Measurements from ENCODE around the gene SESN1.

SESN1 gene

GRCh38 chr6:109059153-109059552 lies 35.5 kb downstream of the SESN1 start:
- Histone ChIP-seq H4K20me1 (ENCODE audit: insufficient read depth, low read length) (peaks cover 3% of the 10 kb centered on the region; the same call in 1 of the 2 replicates), H3K9ac (ENCODE audit: low read length) (no peak overlapping the region), H3K4me2 (ENCODE audit: low read depth, low read length) (no peak overlapping the region), H3K27ac (ENCODE audit: low read length) (no peak overlapping the region), H3K9me2 (replicated peaks; ENCODE audit: insufficient read depth, low read length) (no peaks in the 10 kb centered on the region), H3F3A (ENCODE audit: insufficient read depth, low read length) (no peaks in the 10 kb centered on the region), H3K27me3 (replicated peaks; ENCODE audit: insufficient read depth, low read length) (no peaks in the 10 kb centered on the region), H3K36me3 (replicated peaks; ENCODE audit: insufficient read depth, low read length) (no peaks in the 10 kb centered on the region), H3K4me1 (ENCODE audit: low read length) (peaks cover 21% of the 10 kb centered on the region), H3K79me2 (ENCODE audit: low read length) (peaks cover 88% of the 10 kb centered on the region), H3K4me3 (ENCODE audit: low read length) (no peak overlapping the region), H2AFZ (ENCODE audit: low read length) (no peak overlapping the region), H3K9me3 (replicated peaks; ENCODE audit: insufficient read depth, low read length) (no peaks in the 10 kb centered on the region)
- no peak for DNase-seq
- no peak for TF ChIP-seq EZH2phosphoT487 (IDR thresholded peaks at IDR 0.05; ENCODE audit: low read length)

GRCh38 chr6:109058620-109059019 lies 36.0 kb downstream of the SESN1 start:
- no peak overlapping the region for H3K27ac ChIP-seq (ENCODE audit: low read length)
- peaks cover 22% of the 10 kb centered on the region for H3K4me1 ChIP-seq (ENCODE audit: low read length)
- H3K4me2 ChIP-seq (ENCODE audit: low read depth, low read length) = no peak overlapping the region
- H3K79me2 ChIP-seq (ENCODE audit: low read length) = peaks cover 88% of the 10 kb centered on the region
- H3K9ac ChIP-seq (ENCODE audit: low read length) = no peak overlapping the region
- H4K20me1 ChIP-seq (ENCODE audit: insufficient read depth, low read length) = peaks cover 3% of the 10 kb centered on the region; the same call in 1 of the 2 replicates
- no peaks in the 10 kb centered on the region for H3K27me3 ChIP-seq (replicated peaks; ENCODE audit: insufficient read depth, low read length)
- H3F3A ChIP-seq (ENCODE audit: insufficient read depth, low read length) = no peaks in the 10 kb centered on the region
- no peaks in the 10 kb centered on the region for H3K9me3 ChIP-seq (replicated peaks; ENCODE audit: insufficient read depth, low read length)
- TF ChIP-seq EZH2 (optimal IDR thresholded peaks at IDR 0.05; ENCODE audit: low read depth, low read length) (no peak), CTCF (IDR thresholded peaks at IDR 0.05; ENCODE audit: low read length) (no peak), EZH2phosphoT487 (IDR thresholded peaks at IDR 0.05; ENCODE audit: low read length) (no peak)
- H3K4me3 ChIP-seq (ENCODE audit: low read length) = no peak overlapping the region
- H3K36me3 ChIP-seq (replicated peaks; ENCODE audit: insufficient read depth, low read length) = no peaks in the 10 kb centered on the region
- no peaks in the 10 kb centered on the region for H3K9me2 ChIP-seq (replicated peaks; ENCODE audit: insufficient read depth, low read length)
- H2AFZ ChIP-seq (ENCODE audit: low read length) = no peak overlapping the region
- no peak for DNase-seq

- Histone ChIP-seq H3K9ac (ENCODE audit: low read length) (no peak overlapping the region), H2AFZ (ENCODE audit: low read length) (no peak overlapping the region), H3K9me2 (replicated peaks; ENCODE audit: insufficient read depth, low read length) (no peaks in the 10 kb centered on the region), H3K4me2 (ENCODE audit: low read depth, low read length) (no peak overlapping the region), H3K79me2 (ENCODE audit: low read length) (peaks cover 88% of the 10 kb centered on the region), H3K27me3 (replicated peaks; ENCODE audit: insufficient read depth, low read length) (no peaks in the 10 kb centered on the region), H3K4me1 (ENCODE audit: low read length) (peaks cover 30% of the 10 kb centered on the region), H3K4me3 (ENCODE audit: low read length) (no peak overlapping the region), H3K27ac (ENCODE audit: low read length) (no peak overlapping the region), H3F3A (ENCODE audit: insufficient read depth, low read length) (no peaks in the 10 kb centered on the region; the same call in 1 of the 2 replicates), H3K9me3 (replicated peaks; ENCODE audit: insufficient read depth, low read length) (no peaks in the 10 kb centered on the region), H4K20me1 (ENCODE audit: insufficient read depth, low read length) (no peaks in the 10 kb centered on the region), H3K36me3 (replicated peaks; ENCODE audit: insufficient read depth, low read length) (no peaks in the 10 kb centered on the region)
- TF ChIP-seq EZH2phosphoT487 (IDR thresholded peaks at IDR 0.05; ENCODE audit: low read length) = no peak
- no peak for TF ChIP-seq CTCF (IDR thresholded peaks at IDR 0.05; ENCODE audit: low read length)
- no peak for TF ChIP-seq EZH2 (optimal IDR thresholded peaks at IDR 0.05; ENCODE audit: low read depth, low read length)
- DNase-seq = no peak
Observed at GRCh38 chr6:109056661-109057060, 38.0 kb downstream of the SESN1 start.

- H3K9me3 ChIP-seq (replicated peaks; ENCODE audit: insufficient read depth, low read length) = no peaks in the 10 kb centered on the region
- no peak for TF ChIP-seq EZH2phosphoT487 (IDR thresholded peaks at IDR 0.05; ENCODE audit: low read length)
- no peak for TF ChIP-seq CTCF (IDR thresholded peaks at IDR 0.05; ENCODE audit: low read length)
- H3K9ac ChIP-seq (ENCODE audit: low read length) = no peak overlapping the region
- H3K9me2 ChIP-seq (replicated peaks; ENCODE audit: insufficient read depth, low read length) = no peaks in the 10 kb centered on the region
- H3K36me3 ChIP-seq (replicated peaks; ENCODE audit: insufficient read depth, low read length) = no peaks in the 10 kb centered on the region
- no peak overlapping the region for H3K4me2 ChIP-seq (ENCODE audit: low read depth, low read length)
- DNase-seq = no peak
- H3K4me1 ChIP-seq (ENCODE audit: low read length) = peaks cover 36% of the 10 kb centered on the region
- H2AFZ ChIP-seq (ENCODE audit: low read length) = no peak overlapping the region
- H3K4me3 ChIP-seq (ENCODE audit: low read length) = no peak overlapping the region
- no peak overlapping the region for H3K27ac ChIP-seq (ENCODE audit: low read length)
- H3K27me3 ChIP-seq (replicated peaks; ENCODE audit: insufficient read depth, low read length) = peaks cover 3% of the 10 kb centered on the region; the same call in 1 of the 2 replicates
- H3K79me2 ChIP-seq (ENCODE audit: low read length) = peaks cover 92% of the 10 kb centered on the region
- no peaks in the 10 kb centered on the region; the same call in 1 of the 2 replicates for H3F3A ChIP-seq (ENCODE audit: insufficient read depth, low read length)
- H4K20me1 ChIP-seq (ENCODE audit: insufficient read depth, low read length) = no peaks in the 10 kb centered on the region
Observed at GRCh38 chr6:109055771-109056235, 38.8 kb downstream of the SESN1 start.
